K562 (cell line): Measurements from ENCODE around the gene NCAPD2. TPM values are rescaled to one million over a fixed set of nuclear protein-coding genes. Genes with fewer than 3 reads are reported as not detected.

Experiments used
- ATF2 ChIP-seq: sonication (generic); formaldehyde crosslinking; IDR thresholded peaks from 2 replicates; pipeline ENCODE4 v1.8.1; 2022; ENCODE audit warnings: missing genetic modification reagents
- BRD4 ChIP-seq: fragments of 200-600 bp; sonication (generic); IDR thresholded peaks from 2 replicates; pipeline ENCODE4 v1.6.1; 2017; ENCODE audit warnings: inconsistent platforms
- CTBP1 ChIP-seq: fragments of 450-650 bp; IDR thresholded peaks from 2 replicates; pipeline ENCODE4 v1.6.1; 2016; ENCODE audit warnings: borderline replicate concordance
- FOXJ3 ChIP-seq: sonication (generic); formaldehyde crosslinking; IDR thresholded peaks from 2 replicates; pipeline ENCODE4 v1.4.0; 2020; ENCODE audit warnings: mild to moderate bottlenecking, missing genetic modification reagents
- HDAC1 ChIP-seq, 2 experiments: fragments of 450-650 bp; IDR thresholded peaks; 2 replicates each; pipeline ENCODE4 v1.6.1; 2016 to 2017; ENCODE audit warnings: inconsistent platforms in 1 of 2, mild to moderate bottlenecking in 1 of 2, moderate library complexity in 1 of 2
- HDAC2 ChIP-seq: fragments of 450-650 bp; IDR thresholded peaks from 2 replicates; pipeline ENCODE4 v1.6.1; 2016; ENCODE audit warnings: mild to moderate bottlenecking
- LARP7 ChIP-seq: fragments of 450-650 bp; IDR thresholded peaks from 2 replicates; pipeline ENCODE4 v1.6.1; 2016
- MCM3 ChIP-seq: fragments of 450-650 bp; IDR thresholded peaks from 2 replicates; pipeline ENCODE4 v1.6.1; 2016
- PHTF2 ChIP-seq: fragments of 250-450 bp; sonication (Bioruptor Pico); IDR thresholded peaks from 2 replicates; pipeline ENCODE4 v1.5.0; 2021; ENCODE audit warnings: mild to moderate bottlenecking
- PTTG1 ChIP-seq: fragments of 450-650 bp; IDR thresholded peaks from 2 replicates; pipeline ENCODE4 v1.6.1; 2016; ENCODE audit warnings: low read depth, mild to moderate bottlenecking, missing genetic modification characterization, missing compliant biosample characterization
- TARDBP ChIP-seq: fragments of 450-650 bp; IDR thresholded peaks from 2 replicates; pipeline ENCODE4 v1.6.1; 2016
- ZNF277 ChIP-seq: fragments of 250-450 bp; sonication (Bioruptor Pico); IDR thresholded peaks from 2 replicates; pipeline ENCODE4 v1.8.0; 2022; ENCODE audit warnings: inconsistent platforms, mild to moderate bottlenecking, moderate library complexity, borderline replicate concordance
- ZNF584 ChIP-seq: fragments of 200-800 bp; sonication (Bioruptor generic); IDR thresholded peaks from 2 replicates; pipeline ENCODE4 v1.6.1; 2016; ENCODE audit warnings: low read depth, mild to moderate bottlenecking, missing genetic modification characterization, missing compliant biosample characterization
- polyA plus RNA-seq, 8 experiments: library from polyadenylated mRNA; depleted of rRNA in 4 of 8; stranded (reverse) in 5 of 8; unstranded in 3 of 8; fragments of >200 nt; fragmentation: Nextera tagmentation in 2 of 8; fragmentation: Illumina TruSeq in 1 of 8; extraction: Ambion mirVana in 2 of 8; extraction: Trizol in 1 of 8; gene quantifications; 2 replicates each; pipeline versions ENCODE4 v1.2.1 to v1.2.3, GENCODE V29; 2011 to 2014; ENCODE audit warnings: inconsistent platforms in 1 of 8, missing spikeins in 1 of 8
- total RNA-seq, 7 experiments: library from RNA; depleted of rRNA in 6 of 7; stranded (reverse); fragments of >200 nt in 6 of 7; fragmentation: Illumina TruSeq in 2 of 7; extraction: Trizol in 2 of 7; gene quantifications; 2 replicates each; pipeline versions ENCODE4 v1.2.1 to v1.2.3, GENCODE V29; 2011 to 2021; ENCODE audit warnings: low replicate concordance in 1 of 7
- TF ChIP-seq, protein P1 (sequence below): fragments of 150-350 bp; conservative IDR thresholded peaks from 2 replicates; pipeline ENCODE4 v1.6.1; 2014; ENCODE audit warnings: low read length
- TF ChIP-seq, protein P2 (sequence below): fragments of 450-650 bp; formaldehyde crosslinking; IDR thresholded peaks from 2 replicates; pipeline ENCODE4 v1.4.0; 2020; ENCODE audit warnings: mild to moderate bottlenecking, moderate library complexity
- TF ChIP-seq, protein P3 (sequence below): sonication (generic); formaldehyde crosslinking; IDR thresholded peaks from 2 replicates; pipeline ENCODE4 v1.8.0; 2022; ENCODE audit warnings: mild to moderate bottlenecking, missing genetic modification reagents, borderline replicate concordance

Gene NCAPD2
- total and polyA plus RNA-seq, 9 of the 15 experiments (the other 6 are each of a cell fraction or from before 2014, with no cell fraction given): 16.9 to 93.7 (median 68.3) TPM

- TF ChIP-seq ATF2 (CRISPR knock-in tag) (0 out of 2 replicates have a peak, but pooled peaks have one; percentile 39), MCM3 (no peak), HDAC1 (IDR thresholded peaks at IDR 0.05) (no peak; a peak in 2 of 4 replicates), BRD4 (no peak), ZNF277 (CRISPR knock-in tag) (no peak), PTTG1 (tag) (no peak), CTBP1 (no peak), TARDBP (no peak), PHTF2 (CRISPR knock-in tag) (no peak), HDAC2 (no peak; the same call in 1 of the 2 replicates), FOXJ3 (no peak), ZNF584 (CRISPR knock-in tag) (no peak), LARP7 (no peak)
- TF ChIP-seq, protein P1, sequence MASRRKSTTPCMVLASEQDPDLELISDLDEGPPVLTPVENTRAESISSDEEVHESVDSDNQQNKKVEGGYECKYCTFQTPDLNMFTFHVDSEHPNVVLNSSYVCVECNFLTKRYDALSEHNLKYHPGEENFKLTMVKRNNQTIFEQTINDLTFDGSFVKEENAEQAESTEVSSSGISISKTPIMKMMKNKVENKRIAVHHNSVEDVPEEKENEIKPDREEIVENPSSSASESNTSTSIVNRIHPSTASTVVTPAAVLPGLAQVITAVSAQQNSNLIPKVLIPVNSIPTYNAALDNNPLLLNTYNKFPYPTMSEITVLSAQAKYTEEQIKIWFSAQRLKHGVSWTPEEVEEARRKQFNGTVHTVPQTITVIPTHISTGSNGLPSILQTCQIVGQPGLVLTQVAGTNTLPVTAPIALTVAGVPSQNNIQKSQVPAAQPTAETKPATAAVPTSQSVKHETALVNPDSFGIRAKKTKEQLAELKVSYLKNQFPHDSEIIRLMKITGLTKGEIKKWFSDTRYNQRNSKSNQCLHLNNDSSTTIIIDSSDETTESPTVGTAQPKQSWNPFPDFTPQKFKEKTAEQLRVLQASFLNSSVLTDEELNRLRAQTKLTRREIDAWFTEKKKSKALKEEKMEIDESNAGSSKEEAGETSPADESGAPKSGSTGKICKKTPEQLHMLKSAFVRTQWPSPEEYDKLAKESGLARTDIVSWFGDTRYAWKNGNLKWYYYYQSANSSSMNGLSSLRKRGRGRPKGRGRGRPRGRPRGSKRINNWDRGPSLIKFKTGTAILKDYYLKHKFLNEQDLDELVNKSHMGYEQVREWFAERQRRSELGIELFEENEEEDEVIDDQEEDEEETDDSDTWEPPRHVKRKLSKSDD: no peak
- TF ChIP-seq, protein P2, sequence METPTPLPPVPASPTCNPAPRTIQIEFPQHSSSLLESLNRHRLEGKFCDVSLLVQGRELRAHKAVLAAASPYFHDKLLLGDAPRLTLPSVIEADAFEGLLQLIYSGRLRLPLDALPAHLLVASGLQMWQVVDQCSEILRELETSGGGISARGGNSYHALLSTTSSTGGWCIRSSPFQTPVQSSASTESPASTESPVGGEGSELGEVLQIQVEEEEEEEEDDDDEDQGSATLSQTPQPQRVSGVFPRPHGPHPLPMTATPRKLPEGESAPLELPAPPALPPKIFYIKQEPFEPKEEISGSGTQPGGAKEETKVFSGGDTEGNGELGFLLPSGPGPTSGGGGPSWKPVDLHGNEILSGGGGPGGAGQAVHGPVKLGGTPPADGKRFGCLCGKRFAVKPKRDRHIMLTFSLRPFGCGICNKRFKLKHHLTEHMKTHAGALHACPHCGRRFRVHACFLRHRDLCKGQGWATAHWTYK (CRISPR knock-in tag): no peak
- TF ChIP-seq, protein P3, sequence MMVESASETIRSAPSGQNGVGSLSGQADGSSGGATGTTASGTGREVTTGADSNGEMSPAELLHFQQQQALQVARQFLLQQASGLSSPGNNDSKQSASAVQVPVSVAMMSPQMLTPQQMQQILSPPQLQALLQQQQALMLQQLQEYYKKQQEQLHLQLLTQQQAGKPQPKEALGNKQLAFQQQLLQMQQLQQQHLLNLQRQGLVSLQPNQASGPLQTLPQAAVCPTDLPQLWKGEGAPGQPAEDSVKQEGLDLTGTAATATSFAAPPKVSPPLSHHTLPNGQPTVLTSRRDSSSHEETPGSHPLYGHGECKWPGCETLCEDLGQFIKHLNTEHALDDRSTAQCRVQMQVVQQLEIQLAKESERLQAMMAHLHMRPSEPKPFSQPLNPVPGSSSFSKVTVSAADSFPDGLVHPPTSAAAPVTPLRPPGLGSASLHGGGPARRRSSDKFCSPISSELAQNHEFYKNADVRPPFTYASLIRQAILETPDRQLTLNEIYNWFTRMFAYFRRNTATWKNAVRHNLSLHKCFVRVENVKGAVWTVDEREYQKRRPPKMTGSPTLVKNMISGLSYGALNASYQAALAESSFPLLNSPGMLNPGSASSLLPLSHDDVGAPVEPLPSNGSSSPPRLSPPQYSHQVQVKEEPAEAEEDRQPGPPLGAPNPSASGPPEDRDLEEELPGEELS (CRISPR knock-in tag): peak; percentile 96
Measured at GRCh38 chr12:6533923-6534694, 40.2 kb downstream of the NCAPD2 start, which contains the start of gene GAPDH (continued).
